Liver (tissue), 9 donors: ENCODE results near the gene LRRC72. TPM values are rescaled to one million over a fixed set of nuclear protein-coding genes. Genes with fewer than 3 reads are reported as not detected.

Experiments
- DNase-seq: peaks from one replicate; pipeline ENCODE4 v3.0.0-alpha.2; 2017; ENCODE audit warnings: low spot score
- H3K27ac ChIP-seq, 2 donors: one replicate each; pipeline ENCODE4 v1.7.0; 2013; ENCODE audit warnings: inconsistent platforms in 2 of 2, low read length in 2 of 2, control low read depth in 1 of 2, low read depth in 1 of 2, mild to moderate bottlenecking in 1 of 2
- H3K27me3 ChIP-seq, 4 donors: one replicate each; pipeline versions ENCODE4 v1.6.1 to v1.7.0; 2013; ENCODE audit warnings: low read length in 3 of 4, inconsistent platforms in 1 of 4, mild to moderate bottlenecking in 1 of 4, moderate library complexity in 1 of 4; ENCODE audit not compliant: control insufficient read depth in 4 of 4, insufficient read depth in 4 of 4
- H3K36me3 ChIP-seq, 4 donors: one replicate each; pipeline versions ENCODE4 v1.6.1 to v1.7.0; 2013; ENCODE audit warnings: low read length in 3 of 4, mild to moderate bottlenecking in 3 of 4, low read depth in 1 of 4, moderate library complexity in 1 of 4; ENCODE audit not compliant: control insufficient read depth in 4 of 4, insufficient read depth in 3 of 4
- H3K4me1 ChIP-seq, 4 donors: one replicate each; pipeline versions ENCODE4 v1.6.1 to v1.7.0; 2013; ENCODE audit warnings: low read length in 3 of 4, mild to moderate bottlenecking in 3 of 4, moderate library complexity in 1 of 4; ENCODE audit not compliant: control insufficient read depth in 4 of 4, insufficient read depth in 4 of 4
- H3K4me3 ChIP-seq, 3 donors: one replicate each; pipeline versions ENCODE4 v1.6.1 to v1.7.0; 2013; ENCODE audit warnings: low read length in 3 of 3, control low read depth in 1 of 3, low read depth in 1 of 3, mild to moderate bottlenecking in 1 of 3
- H3K9ac ChIP-seq, 2 donors: one replicate each; pipeline ENCODE4 v1.7.0; 2013; ENCODE audit warnings: low read length in 2 of 2, mild to moderate bottlenecking in 2 of 2, moderate library complexity in 2 of 2, control low read depth in 1 of 2, low read depth in 1 of 2
- H3K9me3 ChIP-seq, 4 donors: one replicate each; pipeline versions ENCODE4 v1.6.1 to v1.7.0; 2013; ENCODE audit warnings: low read length in 3 of 4; ENCODE audit not compliant: control insufficient read depth in 4 of 4
- ATF3 ChIP-seq: IDR thresholded peaks from 2 replicates; pipeline ENCODE4 v1.6.1; 2016; ENCODE audit warnings: antibody characterized with exemption
- EGR1 ChIP-seq, 2 donors: IDR thresholded peaks; 2 replicates each; pipeline ENCODE4 v1.6.1; 2016 to 2018; ENCODE audit warnings: antibody characterized with exemption in 2 of 2, low read depth in 2 of 2
- FOXA1 ChIP-seq: IDR thresholded peaks from 2 replicates; pipeline ENCODE4 v1.6.1; 2016; ENCODE audit warnings: antibody characterized with exemption
- FOXA2 ChIP-seq: IDR thresholded peaks from 2 replicates; pipeline ENCODE4 v1.6.1; 2016; ENCODE audit warnings: antibody characterized with exemption
- GABPA ChIP-seq, 2 donors: IDR thresholded peaks in 1 of 2; conservative IDR thresholded peaks in 1 of 2; 2 replicates each; pipeline ENCODE4 v1.6.1; 2016; ENCODE audit warnings: antibody characterized with exemption in 2 of 2, mild to moderate bottlenecking in 1 of 2, moderate library complexity in 1 of 2
- HNF4A ChIP-seq, 2 donors: conservative IDR thresholded peaks; 2 replicates each; pipeline ENCODE4 v1.6.1; 2016; ENCODE audit warnings: antibody characterized with exemption in 2 of 2, mild to moderate bottlenecking in 2 of 2
- HNF4G ChIP-seq: IDR thresholded peaks from 2 replicates; pipeline ENCODE4 v1.6.1; 2016; ENCODE audit warnings: antibody characterized with exemption
- JUND ChIP-seq, 2 donors: IDR thresholded peaks; 2 replicates each; pipeline ENCODE4 v1.6.1; 2016; ENCODE audit warnings: antibody characterized with exemption in 2 of 2
- MAX ChIP-seq: IDR thresholded peaks from 2 replicates; pipeline ENCODE4 v1.6.1; 2016; ENCODE audit warnings: antibody characterized with exemption
- NR2F2 ChIP-seq: IDR thresholded peaks from 2 replicates; pipeline ENCODE4 v1.6.1; 2016; ENCODE audit warnings: antibody characterized with exemption
- RAD21 ChIP-seq, 2 donors: IDR thresholded peaks; 2 replicates each; pipeline ENCODE4 v1.6.1; 2016; ENCODE audit warnings: antibody characterized with exemption in 2 of 2, mild to moderate bottlenecking in 2 of 2
- RXRA ChIP-seq, 2 donors: IDR thresholded peaks; 2 replicates each; pipeline ENCODE4 v1.6.1; 2017 to 2018; ENCODE audit warnings: antibody characterized with exemption in 2 of 2, mild to moderate bottlenecking in 1 of 2
- SP1 ChIP-seq: IDR thresholded peaks from 2 replicates; pipeline ENCODE4 v1.6.1; 2018; ENCODE audit warnings: antibody characterized with exemption, mild to moderate bottlenecking
- TAF1 ChIP-seq: conservative IDR thresholded peaks from 2 replicates; pipeline ENCODE4 v1.6.1; 2016; ENCODE audit warnings: antibody characterized with exemption, mild to moderate bottlenecking
- YY1 ChIP-seq: IDR thresholded peaks from 2 replicates; pipeline ENCODE4 v1.6.1; 2016; ENCODE audit warnings: antibody characterized with exemption, mild to moderate bottlenecking
- WGBS: extraction: QIAGEN DNeasy Blood & Tissue Kit; methylation state at CpG from one replicate; pipeline ENCODE4 v1.1.7; 2013; 5-methylcytosine and 5-hydroxymethylcytosine counted together
- polyA plus RNA-seq, 2 donors: library from polyadenylated mRNA; stranded (reverse) in 1 of 2; unstranded in 1 of 2; fragments of 200-250 nt in 1 of 2; fragments of >200 nt in 1 of 2; fragmentation: Nextera tagmentation in 1 of 2; extraction: Ambion mirVana in 1 of 2; gene quantifications; one replicate each; pipeline versions ENCODE4 v1.2.1 to v1.2.3, GENCODE V29; 2013 to 2015
- total RNA-seq, 2 donors: library from RNA; depleted of rRNA; stranded (reverse); fragments of >200 nt; gene quantifications; one replicate each; pipeline ENCODE4 v1.2.3, GENCODE V29; 2014
- TF ChIP-seq, protein P1 (sequence below): IDR thresholded peaks from 2 replicates; pipeline ENCODE4 v1.6.1; 2016; ENCODE audit warnings: antibody characterized with exemption, mild to moderate bottlenecking
- TF ChIP-seq, protein P2 (sequence below): fragments of 150-350 bp; IDR thresholded peaks from 2 replicates; pipeline ENCODE4 v1.5.1; 2017; ENCODE audit warnings: improper control_type of control experiment, low read depth, low read length; ENCODE audit not compliant: missing input control
- donor health status: healthy.
- donor health status: healthy.
- donor health status: healthy.
- donor health status: healthy.
- donor health status: healthy.

Gene LRRC72
- total and polyA plus RNA-seq, 4 donors, result not detected

DNA sequence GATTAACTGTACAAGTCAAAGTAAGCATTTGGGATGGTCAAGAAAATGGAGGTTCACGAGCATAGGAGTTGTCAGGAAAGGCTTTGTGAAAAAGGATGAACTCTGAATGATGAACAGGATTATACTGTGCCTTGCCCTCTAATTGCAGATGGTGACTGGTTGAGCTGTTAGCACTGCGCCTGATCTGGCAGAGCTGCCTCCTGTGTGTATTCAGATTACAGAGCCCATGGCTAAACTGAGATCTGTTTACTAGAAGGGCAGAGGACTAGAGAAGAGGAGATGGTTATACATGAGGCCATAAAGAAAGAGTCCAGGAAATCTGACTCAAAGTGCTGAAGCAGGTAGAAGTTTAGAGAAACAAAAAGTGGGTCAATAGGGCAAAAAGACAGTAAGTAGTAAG is 29.7 kb downstream of the LRRC72 start:
- 98% methylated on average over 2 of the region's 2 CpGs for WGBS
- DNase-seq, result no peak
- no peak for TF ChIP-seq TAF1
- TF ChIP-seq, protein P1, sequence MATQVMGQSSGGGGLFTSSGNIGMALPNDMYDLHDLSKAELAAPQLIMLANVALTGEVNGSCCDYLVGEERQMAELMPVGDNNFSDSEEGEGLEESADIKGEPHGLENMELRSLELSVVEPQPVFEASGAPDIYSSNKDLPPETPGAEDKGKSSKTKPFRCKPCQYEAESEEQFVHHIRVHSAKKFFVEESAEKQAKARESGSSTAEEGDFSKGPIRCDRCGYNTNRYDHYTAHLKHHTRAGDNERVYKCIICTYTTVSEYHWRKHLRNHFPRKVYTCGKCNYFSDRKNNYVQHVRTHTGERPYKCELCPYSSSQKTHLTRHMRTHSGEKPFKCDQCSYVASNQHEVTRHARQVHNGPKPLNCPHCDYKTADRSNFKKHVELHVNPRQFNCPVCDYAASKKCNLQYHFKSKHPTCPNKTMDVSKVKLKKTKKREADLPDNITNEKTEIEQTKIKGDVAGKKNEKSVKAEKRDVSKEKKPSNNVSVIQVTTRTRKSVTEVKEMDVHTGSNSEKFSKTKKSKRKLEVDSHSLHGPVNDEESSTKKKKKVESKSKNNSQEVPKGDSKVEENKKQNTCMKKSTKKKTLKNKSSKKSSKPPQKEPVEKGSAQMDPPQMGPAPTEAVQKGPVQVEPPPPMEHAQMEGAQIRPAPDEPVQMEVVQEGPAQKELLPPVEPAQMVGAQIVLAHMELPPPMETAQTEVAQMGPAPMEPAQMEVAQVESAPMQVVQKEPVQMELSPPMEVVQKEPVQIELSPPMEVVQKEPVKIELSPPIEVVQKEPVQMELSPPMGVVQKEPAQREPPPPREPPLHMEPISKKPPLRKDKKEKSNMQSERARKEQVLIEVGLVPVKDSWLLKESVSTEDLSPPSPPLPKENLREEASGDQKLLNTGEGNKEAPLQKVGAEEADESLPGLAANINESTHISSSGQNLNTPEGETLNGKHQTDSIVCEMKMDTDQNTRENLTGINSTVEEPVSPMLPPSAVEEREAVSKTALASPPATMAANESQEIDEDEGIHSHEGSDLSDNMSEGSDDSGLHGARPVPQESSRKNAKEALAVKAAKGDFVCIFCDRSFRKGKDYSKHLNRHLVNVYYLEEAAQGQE, result no peak
- no peak for TF ChIP-seq HNF4A (conservative IDR thresholded peaks at IDR 0.05)
- TF ChIP-seq MAX, result no peak
- no peak for TF ChIP-seq NR2F2
- no peak for TF ChIP-seq GABPA (IDR thresholded peaks at IDR 0.05 in 1 of 2, conservative IDR thresholded peaks at IDR 0.05 in 1 of 2)
- TF ChIP-seq HNF4G, result no peak
- no peak for TF ChIP-seq RAD21 (IDR thresholded peaks at IDR 0.05)
- TF ChIP-seq EGR1 (IDR thresholded peaks at IDR 0.05; ENCODE audit: low read depth in 2 of 2), result no peak
- TF ChIP-seq, protein P2, sequence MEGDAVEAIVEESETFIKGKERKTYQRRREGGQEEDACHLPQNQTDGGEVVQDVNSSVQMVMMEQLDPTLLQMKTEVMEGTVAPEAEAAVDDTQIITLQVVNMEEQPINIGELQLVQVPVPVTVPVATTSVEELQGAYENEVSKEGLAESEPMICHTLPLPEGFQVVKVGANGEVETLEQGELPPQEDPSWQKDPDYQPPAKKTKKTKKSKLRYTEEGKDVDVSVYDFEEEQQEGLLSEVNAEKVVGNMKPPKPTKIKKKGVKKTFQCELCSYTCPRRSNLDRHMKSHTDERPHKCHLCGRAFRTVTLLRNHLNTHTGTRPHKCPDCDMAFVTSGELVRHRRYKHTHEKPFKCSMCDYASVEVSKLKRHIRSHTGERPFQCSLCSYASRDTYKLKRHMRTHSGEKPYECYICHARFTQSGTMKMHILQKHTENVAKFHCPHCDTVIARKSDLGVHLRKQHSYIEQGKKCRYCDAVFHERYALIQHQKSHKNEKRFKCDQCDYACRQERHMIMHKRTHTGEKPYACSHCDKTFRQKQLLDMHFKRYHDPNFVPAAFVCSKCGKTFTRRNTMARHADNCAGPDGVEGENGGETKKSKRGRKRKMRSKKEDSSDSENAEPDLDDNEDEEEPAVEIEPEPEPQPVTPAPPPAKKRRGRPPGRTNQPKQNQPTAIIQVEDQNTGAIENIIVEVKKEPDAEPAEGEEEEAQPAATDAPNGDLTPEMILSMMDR, result no peak
- TF ChIP-seq JUND (IDR thresholded peaks at IDR 0.05), result no peak
- TF ChIP-seq ATF3, result no peak
- no peak for TF ChIP-seq RXRA (IDR thresholded peaks at IDR 0.05)
- no peak for TF ChIP-seq SP1
- no peak for TF ChIP-seq FOXA1

GRCh38 chr7:16558761-16559302 is 32.2 kb downstream of the LRRC72 start:
- WGBS, result 97% methylated on average over 4 of the region's 4 CpGs
- Histone ChIP-seq H3K4me1 (no peaks in the 10 kb centered on the region), H3K4me3 (no peak overlapping the region), H3K9me3 (no peaks in the 10 kb centered on the region), H3K27ac (no peak overlapping the region), H3K27me3 (no peaks in the 10 kb centered on the region), H3K36me3 (no peaks in the 10 kb centered on the region), H3K9ac (no peak overlapping the region)
- no peak for DNase-seq
- TF ChIP-seq RAD21 (IDR thresholded peaks at IDR 0.05), result no peak
- no peak for TF ChIP-seq JUND (IDR thresholded peaks at IDR 0.05)
- no peak for TF ChIP-seq HNF4A (conservative IDR thresholded peaks at IDR 0.05)
- TF ChIP-seq YY1, result no peak
- TF ChIP-seq FOXA1, result no peak
- TF ChIP-seq RXRA (IDR thresholded peaks at IDR 0.05), result no peak
- TF ChIP-seq HNF4G, result no peak
- TF ChIP-seq ATF3, result no peak
- no peak for TF ChIP-seq MAX
- TF ChIP-seq NR2F2, result no peak
- TF ChIP-seq EGR1 (IDR thresholded peaks at IDR 0.05; ENCODE audit: low read depth in 2 of 2), result no peak
- TF ChIP-seq, protein P2, result no peak
- TF ChIP-seq GABPA (IDR thresholded peaks at IDR 0.05 in 1 of 2, conservative IDR thresholded peaks at IDR 0.05 in 1 of 2), result no peak
- TF ChIP-seq FOXA2, result no peak
- TF ChIP-seq, protein P1, result no peak
- TF ChIP-seq SP1, result no peak

More for the DNA sequence above, 29.7 kb downstream of the LRRC72 start:
- Histone ChIP-seq H3K9me3 (no peaks in the 10 kb centered on the region), H3K4me1 (no peaks in the 10 kb centered on the region), H3K27ac (no peak overlapping the region), H3K36me3 (no peaks in the 10 kb centered on the region), H3K9ac (no peak overlapping the region), H3K27me3 (no peaks in the 10 kb centered on the region), H3K4me3 (no peak overlapping the region)
